Keratinocyte (primary cell): Measurements from ENCODE around the gene PDZRN4. TPM values are rescaled to one million over a fixed set of nuclear protein-coding genes. Genes with fewer than 3 reads are reported as not detected.

Experiments
- DNase-seq: peaks from one replicate; pipeline ENCODE4 v3.0.0-alpha.2; 2011; ENCODE audit warnings: low read depth, missing footprints, low spot score
- FAIRE-seq: peaks from 2 replicates; lab custom pipeline; 2011; peaks lifted over from hg19 to GRCh38; lab: Jason Lieb, UNC
- H2AFZ ChIP-seq: 2 replicates; pipeline ENCODE4 v1.6.0; 2012; ENCODE audit warnings: low read length, control low read depth, inconsistent platforms; ENCODE audit not compliant: control insufficient read depth
- H3K27ac ChIP-seq: 2 replicates; pipeline ENCODE4 v1.5.1; 2011; ENCODE audit warnings: low read length; ENCODE audit not compliant: control insufficient read depth, insufficient read depth
- H3K27me3 ChIP-seq: 3 replicates; pipeline ENCODE4 v1.6.0; 2011; ENCODE audit warnings: low read length; ENCODE audit not compliant: control insufficient read depth, insufficient read depth; ENCODE audit errors: extremely low read depth
- H3K36me3 ChIP-seq, 2 experiments: 2 replicates in 1 of 2; 3 replicates in 1 of 2; pipeline ENCODE4 v1.5.1; 2011; ENCODE audit warnings: low read length in 2 of 2, mild to moderate bottlenecking in 1 of 2; ENCODE audit not compliant: control insufficient read depth in 2 of 2, insufficient read depth in 2 of 2; ENCODE audit errors: extremely low read depth in 1 of 2
- H3K4me1 ChIP-seq: 3 replicates; pipeline ENCODE4 v1.5.1; 2011; ENCODE audit warnings: low read length; ENCODE audit not compliant: control insufficient read depth, insufficient read depth; ENCODE audit errors: extremely low read depth
- H3K4me2 ChIP-seq: 3 replicates; pipeline ENCODE4 v1.6.0; 2011; ENCODE audit warnings: low read depth, low read length; ENCODE audit not compliant: control insufficient read depth, insufficient read depth; ENCODE audit errors: extremely low read depth
- H3K4me3 ChIP-seq, 3 experiments: fragments of 200-600 bp in 1 of 3; sonication (generic) in 1 of 3; 2 replicates in 2 of 3; 3 replicates in 1 of 3; pipeline ENCODE4 v1.5.1; 2011 to 2016; ENCODE audit warnings: low read length in 3 of 3, mild to moderate bottlenecking in 3 of 3, control low read depth in 2 of 3, inconsistent platforms in 1 of 3, low read depth in 1 of 3, mixed read lengths in 1 of 3, mixed run types in 1 of 3, moderate library complexity in 1 of 3; ENCODE audit not compliant: control insufficient read depth in 2 of 3, insufficient read depth in 2 of 3; ENCODE audit errors: extremely low read depth in 1 of 3
- H3K79me2 ChIP-seq: 2 replicates; pipeline ENCODE4 v1.6.0; 2012; ENCODE audit warnings: low read length; ENCODE audit not compliant: control insufficient read depth, insufficient read depth
- H3K9ac ChIP-seq: 3 replicates; pipeline ENCODE4 v1.6.0; 2011; ENCODE audit warnings: low read length; ENCODE audit not compliant: control insufficient read depth, insufficient read depth; ENCODE audit errors: extremely low read depth
- H3K9me1 ChIP-seq: 3 replicates; pipeline ENCODE4 v1.6.0; 2011; ENCODE audit warnings: low read length; ENCODE audit not compliant: control insufficient read depth, insufficient read depth; ENCODE audit errors: extremely low read depth
- H3K9me3 ChIP-seq: 2 replicates; pipeline ENCODE4 v1.5.1; 2012; ENCODE audit warnings: low read depth, low read length; ENCODE audit not compliant: control insufficient read depth
- H4K20me1 ChIP-seq: 3 replicates; pipeline ENCODE4 v1.6.0; 2011; ENCODE audit warnings: low read length; ENCODE audit not compliant: control insufficient read depth, insufficient read depth; ENCODE audit errors: extremely low read depth
- CTCF ChIP-seq, 3 experiments: IDR thresholded peaks in 1 of 3; conservative IDR thresholded peaks in 1 of 3; optimal IDR thresholded peaks in 1 of 3; 2 replicates in 2 of 3; 3 replicates in 1 of 3; pipeline versions ENCODE3 to v1.5.1; 2011; ENCODE audit warnings: low read length in 3 of 3, mild to moderate bottlenecking in 3 of 3, moderate library complexity in 2 of 3, control low read depth in 1 of 3, inconsistent platforms in 1 of 3; ENCODE audit not compliant: insufficient read depth in 2 of 3; ENCODE audit errors: extremely low read depth in 1 of 3
- EZH2 ChIP-seq: IDR thresholded peaks from one replicate; pipeline ENCODE4 v1.6.1; 2012; ENCODE audit warnings: inconsistent platforms, mild to moderate bottlenecking, low read length, moderate library complexity
- dilution Hi-C: fragments of 300-500 bp; cut with MboI; formaldehyde crosslinking; loops from one replicate; pipeline ENCODE4 v1.7.0; 2020; ENCODE audit warnings: low sequenced_read_pairs; ENCODE audit not compliant: extremely low pct_ligation_motif_present
- polyA plus RNA-seq, 5 experiments: library from polyadenylated mRNA; depleted of rRNA in 3 of 5; stranded (reverse) in 3 of 5; stranded (forward) in 1 of 5; unstranded in 1 of 5; fragments of >200 nt; gene quantifications; 1 replicate in 1 of 5; 2 replicates in 3 of 5; 3 replicates in 1 of 5; pipeline versions ENCODE4 v1.2.1 to v1.2.3, GENCODE V29; 2011 to 2012; ENCODE audit warnings: missing spikeins in 2 of 5, low read depth in 1 of 5, low replicate concordance in 1 of 5

The PDZRN4 gene
- polyA plus RNA-seq, 1 donor (not counting 4 experiments of a cell fraction or from before 2014, with no cell fraction given): not detected

- Histone ChIP-seq H4K20me1 (no peaks in the 10 kb centered on the region), H3K9me3 (no peaks in the 10 kb centered on the region), H3K4me1 (no peaks in the 10 kb centered on the region), H3K4me2 (no peak overlapping the region), H3K27me3 (no peaks in the 10 kb centered on the region), H3K36me3 (no peaks in the 10 kb centered on the region), H3K9ac (no peak overlapping the region), H3K27ac (no peak overlapping the region), H3K4me3 (no peak overlapping the region), H2AFZ (no peak overlapping the region), H3K9me1 (no peaks in the 10 kb centered on the region), H3K79me2 (no peaks in the 10 kb centered on the region)
- dilution Hi-C loops: no loop called here
- DNase-seq (no peak), FAIRE-seq (no peak)
- TF ChIP-seq CTCF (optimal IDR thresholded peaks at IDR 0.05 in 1 of 3, IDR thresholded peaks at IDR 0.05 in 1 of 3, conservative IDR thresholded peaks at IDR 0.05 in 1 of 3; ENCODE audit: extremely low read depth in 1 of 3, insufficient read depth in 2 of 3, low read length in 3 of 3) (no peak), EZH2 (no peak)
Observed at GRCh38 chr12:41213648-41214047, 25.5 kb downstream of the PDZRN4 start.

DNA sequence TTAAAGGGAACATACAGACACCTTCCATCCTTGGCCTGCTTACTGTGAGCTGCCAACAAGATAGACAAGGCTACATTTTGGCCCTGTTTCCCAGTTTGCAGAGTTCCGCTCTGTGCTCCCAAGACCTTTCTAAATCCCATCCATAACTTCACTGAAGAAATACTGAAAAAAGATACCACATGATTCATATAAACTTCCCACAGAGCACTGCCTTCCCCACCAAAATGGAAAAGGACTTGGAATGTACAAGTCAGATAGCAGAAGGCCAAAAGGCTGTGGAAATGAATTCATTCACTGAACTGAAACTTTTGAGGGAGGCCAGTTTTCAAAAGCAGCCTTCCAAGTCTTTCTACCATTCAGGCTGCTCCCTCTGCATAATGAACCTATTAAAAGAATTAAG, 29.6 kb downstream of the PDZRN4 start:
- H3K4me1 ChIP-seq: no peaks in the 10 kb centered on the region
- H3K4me2 ChIP-seq: no peak overlapping the region
- no peaks in the 10 kb centered on the region for H3K9me3 ChIP-seq
- no peak overlapping the region for H3K4me3 ChIP-seq
- no peaks in the 10 kb centered on the region for H4K20me1 ChIP-seq
- no peak overlapping the region for H3K27ac ChIP-seq
- TF ChIP-seq CTCF (optimal IDR thresholded peaks at IDR 0.05 in 1 of 3, IDR thresholded peaks at IDR 0.05 in 1 of 3, conservative IDR thresholded peaks at IDR 0.05 in 1 of 3; ENCODE audit: extremely low read depth in 1 of 3, insufficient read depth in 2 of 3, low read length in 3 of 3) (no peak), EZH2 (no peak)
- no peaks in the 10 kb centered on the region for H3K27me3 ChIP-seq
- no peak overlapping the region for H3K9ac ChIP-seq
- no peaks in the 10 kb centered on the region for H3K79me2 ChIP-seq
- H3K36me3 ChIP-seq: no peaks in the 10 kb centered on the region
- dilution Hi-C loops: no loop called here
- DNase-seq (no peak), FAIRE-seq (no peak)
- H2AFZ ChIP-seq: no peak overlapping the region
- H3K9me1 ChIP-seq: no peaks in the 10 kb centered on the region
